HG03135 (cell line): ENCODE measurements around the gene C17orf100.

Experiments
- ATAC-seq: cut with Tn5 transposase; IDR thresholded peaks from one replicate; pipeline ENCODE4 v1.9.1; 2021; ENCODE audit warnings: mild to moderate bottlenecking, moderate library complexity; ENCODE audit not compliant: unreplicated experiment

C17orf100 gene

GRCh38 chr17:6668219-6668618 lies 16.7 kb downstream of the C17orf100 start:
- ATAC-seq: no peak

GRCh38 chr17:6668727-6669425 lies 17.3 kb downstream of the C17orf100 start:
- ATAC-seq: no peak

GRCh38 chr17:6669479-6670212 lies 18.1 kb downstream of the C17orf100 start:
- ATAC-seq: no peak

- ATAC-seq: no peak
Measured at GRCh38 chr17:6670571-6670970, 19.0 kb downstream of the C17orf100 start.

- ATAC-seq: no peak
Measured at GRCh38 chr17:6670999-6671398, 19.4 kb downstream of the C17orf100 start.

- no peak for ATAC-seq
Measured at GRCh38 chr17:6671431-6671830, 19.9 kb downstream of the C17orf100 start.

- ATAC-seq: no peak
Measured at GRCh38 chr17:6674586-6674985, 23.0 kb downstream of the C17orf100 start.

GRCh38 chr17:6675201-6675825 lies 23.8 kb downstream of the C17orf100 start:
- no peak for ATAC-seq

- no peak for ATAC-seq
Measured at GRCh38 chr17:6676802-6677157, 25.2 kb downstream of the C17orf100 start.

GRCh38 chr17:6677158-6677831 lies 25.7 kb downstream of the C17orf100 start:
- no peak for ATAC-seq

- no peak for ATAC-seq
Measured at GRCh38 chr17:6677946-6678345, 26.4 kb downstream of the C17orf100 start.

- no peak for ATAC-seq
Measured at GRCh38 chr17:6679241-6679640, 27.7 kb downstream of the C17orf100 start.

- no peak for ATAC-seq
Measured at GRCh38 chr17:6681176-6681575, 29.6 kb downstream of the C17orf100 start.

- no peak for ATAC-seq
Measured at GRCh38 chr17:6681671-6682070, 30.1 kb downstream of the C17orf100 start.

GRCh38 chr17:6682339-6682738 lies 30.8 kb downstream of the C17orf100 start:
- ATAC-seq: no peak

- ATAC-seq: no peak
Measured at GRCh38 chr17:6683081-6683684, 31.6 kb downstream of the C17orf100 start.

GRCh38 chr17:6683730-6684459 lies 32.3 kb downstream of the C17orf100 start:
- no peak for ATAC-seq

GRCh38 chr17:6684460-6684783 lies 32.9 kb downstream of the C17orf100 start:
- ATAC-seq: no peak

GRCh38 chr17:6684881-6685767 lies 33.6 kb downstream of the C17orf100 start:
- no peak for ATAC-seq

GRCh38 chr17:6686026-6686425 lies 34.5 kb downstream of the C17orf100 start:
- no peak for ATAC-seq
